ENCODE data around the gene PAQR7.

Gene PAQR7

GRCh38 chr1:25904943-25905679, 29.6 kb upstream of the PAQR7 start:
- Histone ChIP-seq H3K27ac (peak overlapping the region in 15 of 21 experiments; percentile 16 to 75 (median 53)), H3K4me3 (peak overlapping the region; percentile 47 to 83 (median 67))

GRCh38 chr1:25903986-25904385, 28.5 kb upstream of the PAQR7 start:
- peak overlapping the region in 2 of 7 experiments; percentile 67 to 69 for H3K4me3 ChIP-seq
- H3K27ac ChIP-seq: no peak overlapping the region

- H3K27ac ChIP-seq: no peak overlapping the region
- no peak overlapping the region for H3K4me3 ChIP-seq
Measured at GRCh38 chr1:25902462-25902861, 27.0 kb upstream of the PAQR7 start.

- Histone ChIP-seq H3K4me3 (no peak overlapping the region), H3K27ac (peak overlapping the region in 2 of 21 experiments; percentile 22 to 71)
Measured at GRCh38 chr1:25900219-25900618, 24.7 kb upstream of the PAQR7 start.

- H3K4me3 ChIP-seq: no peak overlapping the region
- H3K27ac ChIP-seq: peak overlapping the region in 1 of 21 experiments; percentile 71
Measured at GRCh38 chr1:25899792-25900191, 24.3 kb upstream of the PAQR7 start.

GRCh38 chr1:25898223-25899015, 22.9 kb upstream of the PAQR7 start:
- H3K4me3 ChIP-seq: no peak overlapping the region
- peak overlapping the region in 1 of 21 experiments; percentile 29 for H3K27ac ChIP-seq

GRCh38 chr1:25897754-25898153, 22.2 kb upstream of the PAQR7 start:
- Histone ChIP-seq H3K4me3 (no peak overlapping the region), H3K27ac (no peak overlapping the region)

GRCh38 chr1:25896266-25896665, 20.8 kb upstream of the PAQR7 start:
- Histone ChIP-seq H3K27ac (peak overlapping the region in 5 of 21 experiments; percentile 4 to 39 (median 11)), H3K4me3 (no peak overlapping the region)

GRCh38 chr1:25895365-25895990, 20.0 kb upstream of the PAQR7 start:
- H3K27ac ChIP-seq: peak overlapping the region in 4 of 21 experiments; percentile 4 to 39 (median 21)
- H3K4me3 ChIP-seq: no peak overlapping the region

GRCh38 chr1:25893116-25893515, 17.6 kb upstream of the PAQR7 start:
- H3K27ac ChIP-seq: peak overlapping the region in 15 of 21 experiments; percentile 33 to 89 (median 75)
- no peak overlapping the region for H3K4me3 ChIP-seq

- Histone ChIP-seq H3K27ac (peak overlapping the region in 15 of 21 experiments; percentile 16 to 89 (median 71)), H3K4me3 (no peak overlapping the region)
Measured at GRCh38 chr1:25891606-25892005, 16.1 kb upstream of the PAQR7 start.

- Histone ChIP-seq H3K4me3 (no peak overlapping the region), H3K27ac (peak overlapping the region in 16 of 21 experiments; percentile 9 to 81 (median 50))
Measured at GRCh38 chr1:25890239-25891034, 14.9 kb upstream of the PAQR7 start.

- peak overlapping the region in 8 of 21 experiments; percentile 19 to 73 (median 53) for H3K27ac ChIP-seq
- no peak overlapping the region for H3K4me3 ChIP-seq
Measured at GRCh38 chr1:25889470-25889869, 14.0 kb upstream of the PAQR7 start.

- Histone ChIP-seq H3K4me3 (no peak overlapping the region), H3K27ac (peak overlapping the region in 1 of 21 experiments; percentile 73)
Measured at GRCh38 chr1:25888426-25888987, 13.0 kb upstream of the PAQR7 start.

- no peak overlapping the region for H3K4me3 ChIP-seq
- H3K27ac ChIP-seq: no peak overlapping the region
Measured at GRCh38 chr1:25885602-25886001, 10.1 kb upstream of the PAQR7 start.

GRCh38 chr1:25881266-25881665, 5.8 kb upstream of the PAQR7 start:
- H3K4me3 ChIP-seq: no peak overlapping the region
- no peak overlapping the region for H3K27ac ChIP-seq

- Histone ChIP-seq H3K27ac (no peak overlapping the region), H3K4me3 (no peak overlapping the region)
Measured at GRCh38 chr1:25880518-25880917, 5.0 kb upstream of the PAQR7 start.

- Histone ChIP-seq H3K27ac (peak overlapping the region in 1 of 21 experiments; percentile 41), H3K4me3 (no peak overlapping the region)
Measured at GRCh38 chr1:25879675-25880074, 4.2 kb upstream of the PAQR7 start.

GRCh38 chr1:25878690-25879089, 3.2 kb upstream of the PAQR7 start:
- Histone ChIP-seq H3K4me3 (no peak overlapping the region), H3K27ac (peak overlapping the region in 2 of 21 experiments; percentile 18 to 35)

Data from skin epidermis (tissue), 12 donors.